ENCODE results near the gene RAD52. TPM values are rescaled to one million over a fixed set of nuclear protein-coding genes. Genes with fewer than 3 reads are reported as not detected.

RAD52 gene
- total RNA-seq, 4 donors from 2014 or later = 6.0 to 28.4 (median 14.3) TPM

GRCh38 chr12:991350-992333 lies 42.1 kb upstream of the RAD52 start:
- Histone ChIP-seq H3K9me3 (no peaks in the 10 kb centered on the region), H3K36me3 (no peaks in the 10 kb centered on the region), H3K27ac (peak overlapping the region; percentile 98), H3K27me3 (no peaks in the 10 kb centered on the region), H3K4me1 (peaks cover 38% of the 10 kb centered on the region), H3K4me3 (peak overlapping the region; percentile 71)
- TF ChIP-seq POLR2AphosphoS5 (IDR thresholded peaks at IDR 0.05) = no peak
- TF ChIP-seq EP300 (IDR thresholded peaks at IDR 0.05) = no peak
- no peak for TF ChIP-seq POLR2A (IDR thresholded peaks at IDR 0.05)
- TF ChIP-seq CTCF (IDR thresholded peaks at IDR 0.05) = no peak
- 4% methylated on average over 34 of the region's 48 CpGs for WGBS
- DNase-seq (ENCODE audit: low spot score in 2 of 2) = peak; percentile 75 to 80

GRCh38 chr12:990661-991349 lies 41.3 kb upstream of the RAD52 start, which contains the start of gene ERC1:
TSS of gene ERC1 (plus strand) at chr12:991223. CDS start at chr12:1027904, 36,681 bp downstream.
- DNase-seq (ENCODE audit: low spot score in 2 of 2) = peak; percentile 92 to 93
- H3K4me3 ChIP-seq = peak within 1 kb of the TSS; percentile 71
- H3K9me3 ChIP-seq = no peaks in the 10 kb centered on the region
- no peaks in the 10 kb centered on the region for H3K36me3 ChIP-seq
- TF ChIP-seq POLR2AphosphoS5 (IDR thresholded peaks at IDR 0.05) = peak in 1 of 3 donors; percentile 93
- TF ChIP-seq POLR2A (IDR thresholded peaks at IDR 0.05) = peak in 1 of 2 donors; percentile 59
- TF ChIP-seq CTCF (IDR thresholded peaks at IDR 0.05) = no peak
- TF ChIP-seq EP300 (IDR thresholded peaks at IDR 0.05) = peak; percentile 20
- H3K27ac ChIP-seq = peak within 1 kb of the TSS; percentile 98
- H3K27me3 ChIP-seq = no peaks in the 10 kb centered on the region
- WGBS = under 1% methylated on average over 54 of the region's 87 CpGs
- H3K4me1 ChIP-seq = peaks cover 38% of the 10 kb centered on the region

- Histone ChIP-seq H3K27me3 (no peaks in the 10 kb centered on the region), H3K4me1 (peaks cover 34% of the 10 kb centered on the region), H3K4me3 (peak overlapping the region; percentile 71), H3K36me3 (no peaks in the 10 kb centered on the region), H3K9me3 (no peaks in the 10 kb centered on the region), H3K27ac (peak overlapping the region; percentile 98)
- TF ChIP-seq EP300 (IDR thresholded peaks at IDR 0.05) (no peak), CTCF (IDR thresholded peaks at IDR 0.05) (no peak), POLR2AphosphoS5 (IDR thresholded peaks at IDR 0.05) (no peak), POLR2A (IDR thresholded peaks at IDR 0.05) (no peak)
- DNase-seq (ENCODE audit: low spot score in 2 of 2) = peak; percentile 78 to 83
- WGBS = 4% methylated on average over 23 of the region's 40 CpGs
These were observed 40.5 kb upstream of the RAD52 start for GRCh38 chr12:989751-990660.

GRCh38 chr12:989051-989450 lies 39.6 kb upstream of the RAD52 start:
- H3K36me3 ChIP-seq = no peaks in the 10 kb centered on the region
- no peak overlapping the region for H3K27ac ChIP-seq
- no peaks in the 10 kb centered on the region for H3K9me3 ChIP-seq
- H3K27me3 ChIP-seq = no peaks in the 10 kb centered on the region
- WGBS = 86% methylated on average over 2 of the region's 2 CpGs
- H3K4me3 ChIP-seq = peak overlapping the region; percentile 8
- DNase-seq (ENCODE audit: low spot score in 2 of 2) = no peak
- peaks cover 34% of the 10 kb centered on the region for H3K4me1 ChIP-seq
- TF ChIP-seq EP300 (IDR thresholded peaks at IDR 0.05) = no peak
- no peak for TF ChIP-seq CTCF (IDR thresholded peaks at IDR 0.05)
- TF ChIP-seq POLR2A (IDR thresholded peaks at IDR 0.05) = no peak
- no peak for TF ChIP-seq POLR2AphosphoS5 (IDR thresholded peaks at IDR 0.05)

Data from suprapubic skin (tissue), 4 donors.